ENCODE data around the gene GPR137.

DNA sequence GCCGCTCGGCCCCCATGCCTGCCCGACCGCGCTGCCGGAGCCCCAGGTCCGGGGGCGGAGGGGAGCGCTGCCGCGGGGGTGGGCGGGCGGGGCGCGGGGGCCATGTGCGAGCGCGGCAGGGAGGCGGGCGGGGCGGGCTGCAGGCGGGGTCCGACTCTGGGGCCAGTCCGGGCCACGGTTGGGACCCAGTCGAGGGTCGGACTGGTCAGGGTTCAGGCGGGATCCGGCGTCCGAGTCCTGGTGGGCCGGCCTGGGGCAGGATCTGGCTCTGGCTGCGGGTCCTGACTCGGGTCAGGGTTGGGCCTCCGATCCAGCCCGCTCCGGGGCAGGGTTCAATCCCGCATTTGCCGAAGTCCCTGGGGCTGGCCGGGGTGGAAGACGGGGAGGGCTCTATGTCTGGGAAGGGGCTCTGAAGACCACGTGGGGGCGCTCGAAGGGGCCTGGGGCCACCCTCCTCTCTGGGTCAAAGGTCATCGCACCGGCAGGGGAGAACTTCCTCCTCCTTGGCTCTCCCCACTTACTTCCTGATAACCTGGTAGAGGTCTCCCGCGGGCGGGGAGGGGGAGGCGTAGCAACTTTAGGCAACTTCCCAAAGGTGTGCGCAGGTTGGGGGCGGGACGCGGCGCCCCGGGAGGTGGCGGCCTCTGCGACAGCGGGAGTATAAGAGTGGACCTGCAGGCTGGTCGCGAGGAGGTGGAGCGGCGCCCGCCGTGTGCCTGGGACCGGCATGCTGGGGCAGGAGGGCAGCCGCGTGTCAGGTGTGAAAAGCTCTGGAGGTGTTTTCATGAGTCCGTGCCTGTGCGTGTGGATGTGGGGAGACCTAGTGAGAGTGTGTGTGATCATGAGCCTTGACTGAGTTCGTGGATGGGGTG lies 20.3 kb downstream of the GPR137 start:
- TF ChIP-seq POLR2AphosphoS5 (IDR thresholded peaks at IDR 0.05; ENCODE audit: low read depth, low read length) (peak; percentile 62), EZH2phosphoT487 (IDR thresholded peaks at IDR 0.05; ENCODE audit: borderline replicate concordance) (no peak), ZFX (IDR thresholded peaks at IDR 0.05) (peak; percentile 41; the same call in 1 of the 2 replicates), ZNF274 (IDR thresholded peaks at IDR 0.05; ENCODE audit: low read depth, low read length) (no peak)

Data from HCT116 (cell line).